ENCODE data around the gene PFDN2.

- TF ChIP-seq POLR2AphosphoS5 (IDR thresholded peaks at IDR 0.05; ENCODE audit: low read depth, low read length) (no peak), TAF1 (IDR thresholded peaks at IDR 0.05; ENCODE audit: borderline replicate concordance, low read depth, low read length) (no peak)
Observed at GRCh38 chr1:161111527-161111926, 6.3 kb downstream of the PFDN2 start.
